Activated CD4-positive, CD25-positive, alpha-beta regulatory T cell treated with anti-CD3 and anti-CD28 coated beads, Interleukin-2, amount 50 U/mL, for 72 hours (primary cell): ENCODE measurements around the gene ARPC5.

Source experiments
- DNase-seq: peaks from one replicate; pipeline ENCODE4 v3.0.0; 2021

Gene ARPC5

GRCh38 chr1:183582021-183582713 is 53.4 kb downstream of the ARPC5 start:
- DNase-seq: no peak

GRCh38 chr1:183580281-183580682 is 55.3 kb downstream of the ARPC5 start:
- DNase-seq: no peak

DNA sequence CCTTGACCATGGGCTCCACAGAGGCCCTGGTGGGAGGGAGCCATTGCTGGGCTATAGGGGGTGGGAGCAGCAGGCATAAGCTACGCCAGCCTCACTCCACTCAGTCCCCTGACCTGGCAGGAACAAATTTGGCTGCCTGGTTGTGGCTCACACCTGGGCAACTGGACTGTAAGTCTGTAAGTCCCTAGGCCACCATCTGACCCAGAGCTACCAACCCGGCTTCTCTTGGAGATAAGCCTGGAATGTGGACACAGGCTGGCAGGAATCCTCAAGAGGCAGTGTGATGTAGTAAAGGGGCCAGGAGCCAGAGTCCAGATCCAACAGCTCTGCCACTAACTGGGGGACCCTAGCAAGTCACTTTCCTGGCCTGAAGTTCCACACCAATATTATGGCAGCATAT is 56.7 kb downstream of the ARPC5 start:
- no peak for DNase-seq

- DNase-seq: no peak
Measured at GRCh38 chr1:183577897-183578465, 57.6 kb downstream of the ARPC5 start.

GRCh38 chr1:183576537-183576936 is 59.0 kb downstream of the ARPC5 start:
- no peak for DNase-seq

DNA sequence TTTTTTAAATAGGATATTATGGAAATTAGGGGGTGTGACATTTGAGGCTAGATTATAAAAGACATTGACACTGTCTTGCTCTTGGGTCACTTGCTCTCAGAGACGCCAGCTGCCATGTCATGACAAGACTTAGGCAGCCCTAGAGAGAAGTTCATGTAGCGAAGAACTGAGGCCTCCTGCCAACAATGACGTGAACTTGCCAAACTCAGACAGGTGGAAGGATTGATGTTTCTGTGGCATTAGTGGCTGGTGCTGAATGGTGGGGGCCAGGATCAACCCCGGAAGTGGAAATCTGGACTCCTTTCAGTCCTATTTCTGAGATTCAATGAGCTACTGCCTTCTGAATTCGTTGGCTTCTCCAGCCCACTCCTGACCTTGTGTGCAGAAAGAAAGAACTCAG is 60.0 kb downstream of the ARPC5 start:
- no peak for DNase-seq

DNA sequence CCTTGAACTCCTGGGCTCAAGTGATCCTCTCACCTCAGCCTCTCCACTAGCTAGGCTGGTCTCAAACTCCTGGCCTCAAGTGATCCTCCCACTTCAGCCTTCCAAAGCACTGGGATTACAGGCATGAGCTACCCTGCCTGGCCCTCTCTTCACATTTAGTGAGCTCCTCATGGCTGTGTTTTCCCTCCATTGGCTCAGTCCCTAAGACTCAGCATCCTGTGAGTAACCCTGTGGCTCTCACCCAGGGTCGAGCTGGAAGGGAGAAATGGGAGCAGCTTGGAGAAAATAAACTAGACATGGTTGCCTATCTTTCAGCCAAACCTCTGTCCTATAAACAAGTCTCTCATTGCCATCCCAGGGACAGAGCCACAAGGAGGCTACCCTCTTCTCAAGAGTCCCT is 62.9 kb downstream of the ARPC5 start:
- no peak for DNase-seq

DNA sequence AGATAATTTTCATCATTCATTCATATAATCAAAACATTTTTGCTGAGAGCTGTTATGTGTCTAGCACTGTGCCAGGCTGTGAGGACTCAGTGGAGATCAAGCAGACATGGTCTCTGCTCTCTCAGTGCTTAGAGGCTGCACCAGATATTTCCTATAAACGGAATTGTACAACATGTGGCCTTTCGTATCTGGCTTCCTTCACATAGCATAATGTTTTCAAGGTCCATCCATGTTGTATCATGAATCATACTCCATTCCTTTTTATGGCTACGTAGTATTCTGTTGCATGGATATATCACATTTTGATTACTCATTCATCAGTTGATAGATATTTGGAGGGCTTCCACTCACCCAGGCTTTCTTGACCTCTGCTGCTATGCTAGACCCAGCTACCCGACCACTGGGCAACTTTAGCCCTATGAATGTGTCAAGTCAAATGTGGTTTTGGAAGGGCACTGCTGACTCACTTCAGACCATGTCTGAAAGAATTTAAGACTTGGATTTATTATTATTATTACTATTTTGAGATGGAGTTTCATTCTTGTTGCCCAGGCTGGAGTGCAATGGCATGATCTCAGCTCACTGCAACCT is 63.8 kb downstream of the ARPC5 start:
- DNase-seq: no peak
